Activated CD8-positive, alpha-beta memory T cell treated with anti-CD3 and anti-CD28 coated beads, Interleukin-2, amount 50 U/mL, for 1 hour (primary cell): ENCODE measurements around the gene STX4.

Experiments
- DNase-seq: peaks from one replicate; pipeline ENCODE4 v3.0.0-alpha.2; 2020; ENCODE audit errors: extremely low read depth

Gene STX4

GRCh38 chr16:31064882-31065461 is 31.6 kb downstream of the STX4 start:
- no peak for DNase-seq

GRCh38 chr16:31067342-31067741 is 34.0 kb downstream of the STX4 start:
- DNase-seq, result no peak

- no peak for DNase-seq
These were observed 38.5 kb downstream of the STX4 start for GRCh38 chr16:31071861-31072260.

GRCh38 chr16:31072540-31073141 is 39.3 kb downstream of the STX4 start:
- DNase-seq, result no peak

GRCh38 chr16:31073142-31073969 is 40.0 kb downstream of the STX4 start:
- peak; percentile 45 for DNase-seq

- DNase-seq, result peak; percentile 98
These were observed 40.8 kb downstream of the STX4 start, which contains the start of the genes ZNF646 and ZNF668 for GRCh38 chr16:31073970-31074813. TSS of gene ZNF646 (plus strand) at chr16:31074422. CDS start at chr16:31076325, 1,903 bp downstream. TSS of gene ZNF668 (minus strand) at chr16:31074240. CDS start at chr16:31064459, 9,781 bp downstream.

GRCh38 chr16:31074814-31075183 is 41.4 kb downstream of the STX4 start:
- DNase-seq, result no peak

- no peak for DNase-seq
These were observed 43.0 kb downstream of the STX4 start for GRCh38 chr16:31076319-31076718.

- DNase-seq, result no peak
These were observed 43.7 kb downstream of the STX4 start for GRCh38 chr16:31077024-31077423.

GRCh38 chr16:31077592-31078396 is 44.4 kb downstream of the STX4 start:
- DNase-seq, result no peak

- no peak for DNase-seq
These were observed 45.4 kb downstream of the STX4 start for GRCh38 chr16:31078597-31079341.

- no peak for DNase-seq
These were observed 46.1 kb downstream of the STX4 start for GRCh38 chr16:31079342-31079944.

- no peak for DNase-seq
These were observed 46.8 kb downstream of the STX4 start for GRCh38 chr16:31080035-31080629.

GRCh38 chr16:31080756-31081419 is 47.5 kb downstream of the STX4 start:
- DNase-seq, result no peak

- DNase-seq, result no peak
These were observed 48.3 kb downstream of the STX4 start for GRCh38 chr16:31081428-31082351.

- no peak for DNase-seq
These were observed 49.1 kb downstream of the STX4 start for GRCh38 chr16:31082368-31083045.

- DNase-seq, result no peak
These were observed 49.7 kb downstream of the STX4 start for GRCh38 chr16:31083081-31083480.
